GM12873 (cell line): Measurements from ENCODE around the gene CDKN1B.

ENCODE experiments used
- CTCF ChIP-seq: IDR thresholded peaks from 2 replicates; pipeline ENCODE4 v1.5.1; 2012; ENCODE audit warnings: low read depth, mild to moderate bottlenecking, moderate library complexity, low read length, control low read depth; ENCODE audit not compliant: insufficient read depth; ENCODE audit errors: missing control alignments

CDKN1B gene

GRCh38 chr12:12716793-12717585, at the start of gene CDKN1B:
Gene CDKN1B, plus strand, starts transcription at chr12:12717368. Its CDS starts 472 bp downstream, at chr12:12717840.
- no peak for TF ChIP-seq CTCF

- no peak for TF ChIP-seq CTCF
Measured at GRCh38 chr12:12668005-12668404, 49.2 kb upstream of the CDKN1B start.

- no peak for TF ChIP-seq CTCF
Measured at GRCh38 chr12:12669020-12669419, 48.1 kb upstream of the CDKN1B start.

- TF ChIP-seq CTCF, result no peak
Measured at GRCh38 chr12:12671850-12672660, 45.1 kb upstream of the CDKN1B start.

- no peak for TF ChIP-seq CTCF
Measured at GRCh38 chr12:12673296-12673695, 43.9 kb upstream of the CDKN1B start.

GRCh38 chr12:12676605-12677004, 40.6 kb upstream of the CDKN1B start:
- no peak for TF ChIP-seq CTCF

GRCh38 chr12:12681061-12681765, 36.0 kb upstream of the CDKN1B start:
- no peak for TF ChIP-seq CTCF
